Nephron progenitor cell (in vitro differentiated cells): ENCODE results near the gene BCL7A.

ENCODE experiments used
- DNase-seq: peaks from one replicate; pipeline ENCODE4 v3.0.0; 2021
- H3K27ac Mint-ChIP-seq: 2 replicates; pipeline ENCODE4 v1.8.0; 2021; ENCODE audit warnings: mild to moderate bottlenecking, moderate library complexity, mixed read lengths
- H3K27me3 Mint-ChIP-seq: 2 replicates; pipeline ENCODE4 v1.8.0; 2021; ENCODE audit warnings: mild to moderate bottlenecking, low read depth, mixed read lengths; ENCODE audit not compliant: poor library complexity
- H3K36me3 Mint-ChIP-seq: 2 replicates; pipeline ENCODE4 v1.8.0; 2021; ENCODE audit warnings: low read depth, mixed read lengths
- H3K4me1 Mint-ChIP-seq: 2 replicates; pipeline ENCODE4 v1.8.0; 2021; ENCODE audit warnings: mixed read lengths
- H3K4me3 Mint-ChIP-seq: 2 replicates; pipeline ENCODE4 v1.8.0; 2021; ENCODE audit warnings: mild to moderate bottlenecking, moderate library complexity, mixed read lengths
- H3K9me3 Mint-ChIP-seq: 2 replicates; pipeline ENCODE4 v1.8.0; 2021; ENCODE audit warnings: mild to moderate bottlenecking, moderate library complexity, mixed read lengths
- TF ChIP-seq, protein P1 (sequence below): fragments of 200-600 bp; sonication (generic); IDR thresholded peaks from 2 replicates; pipeline ENCODE4 v1.5.0; 2021; ENCODE audit warnings: antibody characterized with exemption

Gene BCL7A

DNA sequence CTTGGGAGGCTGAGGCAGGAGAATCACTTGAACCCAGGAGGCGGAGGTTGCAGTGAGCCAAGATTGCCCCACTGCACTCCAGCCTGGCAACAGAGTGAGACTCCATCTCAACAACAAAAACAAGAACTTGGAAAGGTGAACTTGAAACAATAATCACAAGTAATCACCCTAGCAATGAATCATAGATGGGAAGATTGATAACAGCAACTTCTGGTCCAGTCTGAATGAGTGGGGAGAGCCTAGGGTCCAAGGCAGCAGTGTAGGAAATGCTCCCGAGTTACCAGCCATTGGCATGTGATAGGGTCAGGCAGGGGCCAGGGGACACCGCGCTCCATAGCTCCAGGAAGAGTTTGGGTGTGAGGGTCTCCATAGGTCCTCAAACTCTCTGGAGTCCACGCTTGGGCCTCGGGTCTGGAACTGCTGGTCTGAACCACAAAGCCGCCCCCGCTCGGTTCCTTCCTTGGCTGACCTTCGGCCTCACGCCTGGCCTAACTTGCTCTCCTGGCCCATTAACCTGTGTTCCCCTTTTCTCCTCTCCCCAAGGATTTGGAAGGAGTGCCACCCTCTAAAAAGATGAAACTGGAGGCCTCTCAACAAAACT lies 37.0 kb downstream of the BCL7A start:
- TF ChIP-seq, protein P1, sequence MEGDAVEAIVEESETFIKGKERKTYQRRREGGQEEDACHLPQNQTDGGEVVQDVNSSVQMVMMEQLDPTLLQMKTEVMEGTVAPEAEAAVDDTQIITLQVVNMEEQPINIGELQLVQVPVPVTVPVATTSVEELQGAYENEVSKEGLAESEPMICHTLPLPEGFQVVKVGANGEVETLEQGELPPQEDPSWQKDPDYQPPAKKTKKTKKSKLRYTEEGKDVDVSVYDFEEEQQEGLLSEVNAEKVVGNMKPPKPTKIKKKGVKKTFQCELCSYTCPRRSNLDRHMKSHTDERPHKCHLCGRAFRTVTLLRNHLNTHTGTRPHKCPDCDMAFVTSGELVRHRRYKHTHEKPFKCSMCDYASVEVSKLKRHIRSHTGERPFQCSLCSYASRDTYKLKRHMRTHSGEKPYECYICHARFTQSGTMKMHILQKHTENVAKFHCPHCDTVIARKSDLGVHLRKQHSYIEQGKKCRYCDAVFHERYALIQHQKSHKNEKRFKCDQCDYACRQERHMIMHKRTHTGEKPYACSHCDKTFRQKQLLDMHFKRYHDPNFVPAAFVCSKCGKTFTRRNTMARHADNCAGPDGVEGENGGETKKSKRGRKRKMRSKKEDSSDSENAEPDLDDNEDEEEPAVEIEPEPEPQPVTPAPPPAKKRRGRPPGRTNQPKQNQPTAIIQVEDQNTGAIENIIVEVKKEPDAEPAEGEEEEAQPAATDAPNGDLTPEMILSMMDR, result no peak
- DNase-seq, result no peak
- peaks cover 50% of the 10 kb centered on the region for H3K4me1 Mint-ChIP-seq
- no peaks in the 10 kb centered on the region for H3K27me3 Mint-ChIP-seq
- no peak overlapping the region for H3K4me3 Mint-ChIP-seq
- H3K36me3 Mint-ChIP-seq, result peaks cover 65% of the 10 kb centered on the region
- H3K27ac Mint-ChIP-seq, result peak overlapping the region; percentile 60
- no peaks in the 10 kb centered on the region for H3K9me3 Mint-ChIP-seq

DNA sequence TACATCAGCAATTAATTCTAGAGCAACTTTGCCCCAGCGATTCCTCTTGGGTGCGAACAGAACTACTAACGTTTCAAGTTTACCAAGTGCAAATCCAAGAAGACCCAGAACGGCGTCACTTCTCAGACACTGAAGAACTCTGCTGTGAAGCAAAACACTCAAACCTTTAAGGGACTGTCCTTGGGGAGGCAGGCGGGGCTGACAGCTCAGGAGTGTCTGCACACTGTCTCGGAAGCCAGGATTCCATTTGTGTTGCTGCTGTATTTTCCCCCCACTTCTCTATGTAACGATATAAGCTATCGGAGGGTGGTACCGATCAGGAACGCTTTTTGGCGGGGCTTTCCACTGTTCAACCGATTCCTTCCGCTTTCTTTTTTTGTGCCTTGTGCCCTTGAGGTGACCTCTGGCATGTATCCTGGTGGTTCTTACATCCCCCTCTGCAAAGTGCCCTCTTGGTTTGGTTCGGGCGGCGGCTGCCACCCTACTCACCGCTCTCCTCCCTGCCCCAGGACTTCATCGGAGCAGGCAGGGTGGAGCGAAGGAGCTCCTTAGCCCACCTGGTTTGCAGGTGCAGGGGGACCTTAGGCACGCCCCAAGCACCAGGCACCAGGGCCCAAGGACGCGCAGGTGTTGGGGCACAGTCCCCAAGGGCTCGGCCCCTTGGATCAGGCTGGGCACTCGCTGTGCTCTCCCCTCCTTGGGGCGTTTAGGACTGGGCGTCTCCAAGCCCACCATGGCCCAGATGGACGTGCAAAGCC lies 37.7 kb downstream of the BCL7A start:
- Mint-ChIP-seq H3K4me1 (peaks cover 55% of the 10 kb centered on the region), H3K27me3 (no peaks in the 10 kb centered on the region), H3K27ac (no peak overlapping the region), H3K4me3 (no peak overlapping the region), H3K9me3 (no peaks in the 10 kb centered on the region), H3K36me3 (peaks cover 62% of the 10 kb centered on the region)
- DNase-seq, result no peak
- TF ChIP-seq, protein P1, result no peak

GRCh38 chr12:122060081-122060501 lies 38.4 kb downstream of the BCL7A start:
- DNase-seq, result no peak
- Mint-ChIP-seq H3K4me3 (no peak overlapping the region), H3K27ac (peak overlapping the region; percentile 57), H3K9me3 (no peaks in the 10 kb centered on the region), H3K27me3 (no peaks in the 10 kb centered on the region), H3K4me1 (peaks cover 57% of the 10 kb centered on the region), H3K36me3 (peaks cover 55% of the 10 kb centered on the region)
- TF ChIP-seq, protein P1, result no peak

DNA sequence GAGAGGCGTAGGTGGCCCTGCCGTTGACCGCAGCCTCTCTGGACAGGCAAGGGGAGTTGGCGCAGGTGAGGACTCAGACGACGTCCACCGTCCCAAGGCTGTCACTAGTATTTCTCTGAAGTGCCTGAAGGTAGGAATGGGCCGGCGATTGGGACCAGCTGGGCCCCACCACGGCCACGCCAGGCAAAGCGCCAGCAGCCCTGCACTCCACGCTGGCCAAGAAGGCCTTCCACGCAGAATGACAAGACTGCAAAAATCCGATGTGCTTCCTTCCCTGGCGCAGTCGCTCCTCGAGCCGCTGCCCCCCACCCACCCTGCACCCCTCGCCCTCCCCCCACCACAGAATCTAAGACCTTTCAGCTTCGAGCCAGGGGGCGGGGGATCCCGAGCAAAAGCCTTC lies 39.6 kb downstream of the BCL7A start:
- Mint-ChIP-seq H3K9me3 (no peaks in the 10 kb centered on the region), H3K4me1 (peaks cover 64% of the 10 kb centered on the region), H3K27me3 (no peaks in the 10 kb centered on the region), H3K36me3 (peaks cover 46% of the 10 kb centered on the region), H3K4me3 (no peak overlapping the region), H3K27ac (no peak overlapping the region)
- TF ChIP-seq, protein P1, result no peak
- DNase-seq, result no peak

DNA sequence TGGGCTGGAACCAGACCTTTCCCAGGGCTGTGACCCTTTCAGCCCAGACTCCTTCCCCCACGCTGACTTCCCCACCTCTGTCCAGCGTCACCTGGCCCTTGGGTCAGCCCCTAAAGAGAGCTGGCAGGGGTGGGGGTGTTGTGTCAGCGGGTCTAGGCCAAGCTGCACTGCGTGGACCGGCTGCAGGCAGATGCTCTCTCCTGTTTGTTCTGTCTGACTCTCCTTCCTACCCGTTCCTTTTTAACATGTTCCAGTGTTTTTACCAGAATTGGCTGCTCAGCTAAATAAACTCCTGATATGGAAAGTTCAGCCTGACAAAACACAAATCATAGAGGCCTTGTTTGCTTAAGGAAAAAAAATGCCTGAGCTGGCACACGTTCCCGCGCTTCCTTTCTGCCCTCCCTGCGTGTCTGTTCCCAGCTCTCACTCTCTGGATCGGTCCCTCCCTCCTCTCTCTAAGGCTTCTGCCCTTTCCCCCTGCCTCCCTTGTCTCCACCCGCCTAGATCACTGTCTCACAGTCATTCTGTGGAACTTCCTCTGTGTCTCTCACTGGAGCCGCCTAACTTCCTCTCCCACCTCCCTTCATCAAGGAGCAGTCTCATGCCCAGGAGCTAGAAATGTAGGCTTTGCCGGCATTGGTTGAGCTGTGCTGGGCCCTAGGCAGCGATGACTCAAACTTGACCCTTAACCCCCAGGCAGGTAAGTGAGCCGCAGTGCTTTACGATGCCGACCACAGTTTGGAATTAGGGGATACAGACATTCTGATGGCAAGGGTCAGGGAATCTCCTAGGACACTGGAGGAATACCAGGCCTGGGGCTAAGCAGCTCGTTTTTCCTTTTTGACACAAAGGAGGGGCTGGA lies 41.4 kb downstream of the BCL7A start:
- Mint-ChIP-seq H3K27me3 (no peaks in the 10 kb centered on the region), H3K4me1 (peaks cover 77% of the 10 kb centered on the region), H3K4me3 (peak overlapping the region; percentile 72)

More for the DNA sequence above, 41.4 kb downstream of the BCL7A start:
- peak overlapping the region; percentile 98 for H3K27ac Mint-ChIP-seq
- peaks cover 36% of the 10 kb centered on the region for H3K36me3 Mint-ChIP-seq
- TF ChIP-seq, protein P1, result no peak
- H3K9me3 Mint-ChIP-seq, result no peaks in the 10 kb centered on the region
- peak; percentile 45 for DNase-seq
